Thoracic aorta (tissue), 2 donors: ENCODE measurements around the gene SCNN1G. TPM values are rescaled to one million over a fixed set of nuclear protein-coding genes. Genes with fewer than 3 reads are reported as not detected.

Experiments
- ATAC-seq: fragments of 150-250 bp; one replicate; pipeline ENCODE4 v1.8.0; 2017; ENCODE audit warnings: low read depth; ENCODE audit not compliant: insufficient number of reproducible peaks, low FRiP score
- DNase-seq: peaks from one replicate; pipeline ENCODE4 v3.0.0-alpha.2; 2020; ENCODE audit warnings: low spot score
- H3K27ac ChIP-seq, 2 donors: fragments of 200-600 bp; sonication (generic); 1 replicate in 1 of 2; 2 replicates in 1 of 2; pipeline ENCODE4 v1.5.1; 2016; ENCODE audit warnings: mild to moderate bottlenecking in 2 of 2, moderate library complexity in 2 of 2
- H3K27me3 ChIP-seq: fragments of 200-600 bp; sonication (generic); replicated peaks from 2 replicates; pipeline ENCODE4 v1.6.0; 2016; ENCODE audit warnings: mild to moderate bottlenecking; ENCODE audit not compliant: insufficient read depth
- H3K36me3 ChIP-seq: fragments of 200-600 bp; sonication (generic); one replicate; pipeline ENCODE4 v1.5.1; 2016
- H3K4me1 ChIP-seq, 2 donors: fragments of 200-600 bp; sonication (generic); 1 replicate in 1 of 2; 2 replicates in 1 of 2; pipeline versions ENCODE4 v1.5.1 to v1.6.0; 2016; ENCODE audit warnings: low read depth in 2 of 2, mild to moderate bottlenecking in 1 of 2; ENCODE audit not compliant: control insufficient read depth in 1 of 2
- H3K4me3 ChIP-seq: fragments of 200-600 bp; sonication (generic); 2 replicates; pipeline ENCODE4 v1.5.1; 2016; ENCODE audit warnings: mild to moderate bottlenecking
- H3K9me3 ChIP-seq: fragments of 200-600 bp; sonication (generic); 2 replicates; pipeline ENCODE4 v1.5.1; 2016
- CTCF ChIP-seq: fragments of 200-600 bp; sonication (generic); IDR thresholded peaks from one replicate; pipeline ENCODE4 v1.5.1; 2019; ENCODE audit warnings: antibody characterized with exemption
- total RNA-seq, 2 donors: library from RNA; depleted of rRNA; stranded (reverse); fragments of >200 nt; gene quantifications; one replicate each; pipeline versions ENCODE4 v1.1.0 to v1.2.3, GENCODE V29; 2016

SCNN1G gene
- total RNA-seq, 2 donors from 2014 or later = not detected

GRCh38 chr16:23152386-23153178 lies 30.0 kb upstream of the SCNN1G start:
- H3K4me1 ChIP-seq = peaks cover 11 to 18% of the 10 kb centered on the region in 2 donors
- no peaks in the 10 kb centered on the region for H3K27me3 ChIP-seq
- no peak for ATAC-seq
- DNase-seq = no peak
- H3K9me3 ChIP-seq = no peaks in the 10 kb centered on the region
- no peak for TF ChIP-seq CTCF
- no peak overlapping the region for H3K4me3 ChIP-seq
- H3K27ac ChIP-seq = no peak overlapping the region
- no peaks in the 10 kb centered on the region for H3K36me3 ChIP-seq

GRCh38 chr16:23155445-23156049 lies 27.0 kb upstream of the SCNN1G start:
- no peaks in the 10 kb centered on the region for H3K36me3 ChIP-seq
- TF ChIP-seq CTCF = no peak
- H3K4me1 ChIP-seq = peaks cover 0 to 2% of the 10 kb centered on the region in 2 donors
- no peak overlapping the region for H3K4me3 ChIP-seq
- ATAC-seq = no peak
- no peak for DNase-seq
- H3K9me3 ChIP-seq = no peaks in the 10 kb centered on the region
- no peaks in the 10 kb centered on the region for H3K27me3 ChIP-seq
- H3K27ac ChIP-seq = no peak overlapping the region

DNA sequence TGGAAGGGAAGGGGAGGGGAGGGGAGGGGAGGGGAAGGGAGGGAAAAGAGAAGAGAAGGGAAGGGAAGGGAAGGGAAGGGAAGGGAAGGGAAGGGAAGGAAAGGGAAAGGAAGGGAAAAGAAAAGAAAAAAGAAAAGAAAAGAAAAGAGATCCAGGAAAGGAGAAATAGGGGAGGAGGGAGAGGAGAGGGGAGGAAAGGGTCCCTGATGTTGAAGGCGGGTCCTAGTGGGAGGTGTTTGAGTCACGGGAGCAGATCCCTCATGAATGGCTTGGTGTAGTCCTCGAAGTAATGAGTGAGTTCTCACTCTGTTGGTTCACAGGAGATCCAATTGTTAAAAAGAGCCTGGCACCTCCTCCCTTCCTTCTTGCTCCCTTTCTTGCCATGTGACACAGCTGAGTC lies 26.4 kb upstream of the SCNN1G start:
- Histone ChIP-seq H3K4me3 (no peak overlapping the region), H3K27ac (no peak overlapping the region), H3K36me3 (no peaks in the 10 kb centered on the region), H3K9me3 (no peaks in the 10 kb centered on the region), H3K27me3 (no peaks in the 10 kb centered on the region), H3K4me1 (no peaks in the 10 kb centered on the region)
- no peak for TF ChIP-seq CTCF
- ATAC-seq (no peak), DNase-seq (no peak)

DNA sequence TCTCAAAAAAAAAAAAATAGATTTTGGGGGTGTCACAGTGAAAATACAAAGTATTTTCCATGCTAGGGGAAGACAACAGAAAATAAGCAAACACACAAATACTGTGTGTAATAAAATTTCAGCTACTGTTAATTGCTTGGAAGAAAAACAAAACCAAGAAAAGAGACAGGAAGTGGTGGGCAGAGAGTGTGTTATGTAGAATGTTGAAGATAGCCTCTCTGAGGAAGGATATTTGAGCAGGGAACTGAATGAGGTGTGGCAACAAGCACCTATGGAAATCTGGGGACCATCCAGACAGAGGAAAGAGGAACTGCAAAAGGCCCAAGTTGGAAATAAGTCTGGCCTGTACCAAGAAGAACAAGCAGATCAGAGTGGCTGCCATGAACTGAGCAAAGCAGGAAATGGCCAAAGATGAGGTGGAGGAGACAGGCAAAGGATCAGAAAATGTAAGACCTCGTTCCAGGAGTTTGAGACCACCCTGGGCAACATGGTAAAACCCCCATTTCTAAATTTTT lies 25.5 kb upstream of the SCNN1G start:
- Histone ChIP-seq H3K27me3 (no peaks in the 10 kb centered on the region), H3K36me3 (no peaks in the 10 kb centered on the region), H3K4me1 (no peaks in the 10 kb centered on the region), H3K9me3 (no peaks in the 10 kb centered on the region), H3K4me3 (no peak overlapping the region), H3K27ac (no peak overlapping the region)
- no peak for ATAC-seq
- no peak for DNase-seq
- no peak for TF ChIP-seq CTCF

DNA sequence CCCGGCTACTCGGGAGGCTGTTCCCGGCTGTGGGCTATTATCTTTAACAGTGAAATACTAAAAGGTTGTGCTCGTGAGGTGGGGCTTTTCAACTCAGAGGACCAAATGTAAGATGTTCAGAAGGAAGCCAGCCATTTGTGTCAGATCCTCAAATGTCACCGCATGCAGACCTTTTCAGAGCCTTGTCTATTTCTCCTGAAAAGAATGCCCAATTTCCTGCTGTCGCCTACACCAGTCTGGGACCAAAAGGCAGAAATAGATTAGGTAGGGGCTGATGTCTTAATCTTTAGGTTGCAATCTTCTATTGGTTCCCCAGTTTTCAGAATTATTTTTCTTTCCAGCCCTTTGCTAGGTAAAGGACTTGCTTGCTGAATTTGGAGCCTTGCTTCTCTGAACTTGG lies 24.4 kb upstream of the SCNN1G start:
- H3K36me3 ChIP-seq = no peaks in the 10 kb centered on the region
- H3K9me3 ChIP-seq = no peaks in the 10 kb centered on the region
- H3K27ac ChIP-seq = no peak overlapping the region
- no peak for TF ChIP-seq CTCF
- no peak for ATAC-seq
- no peak overlapping the region for H3K4me3 ChIP-seq
- no peak for DNase-seq
- no peaks in the 10 kb centered on the region for H3K27me3 ChIP-seq
- H3K4me1 ChIP-seq = no peaks in the 10 kb centered on the region
